ENCODE results near the gene OCIAD2.

DNA sequence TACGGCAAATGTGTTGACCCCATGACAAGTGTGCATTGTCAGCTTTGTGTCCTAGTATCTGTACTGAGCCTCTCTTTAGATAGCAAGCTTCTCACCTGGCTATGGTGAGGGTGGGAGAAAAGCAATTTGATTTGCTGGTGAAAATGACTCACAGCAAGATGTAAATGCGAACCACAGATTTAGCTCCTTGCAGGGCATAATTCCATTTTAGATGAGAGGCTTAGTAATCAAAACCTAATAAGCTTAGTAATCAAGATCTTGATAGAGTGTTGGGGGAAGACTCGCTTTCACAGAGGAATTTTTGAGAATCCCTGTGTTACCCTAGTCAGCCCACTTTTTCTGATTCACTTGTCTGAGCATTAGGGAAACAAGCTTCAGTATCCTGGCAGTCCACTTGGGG, 7.7 kb upstream of the OCIAD2 start:
- TF ChIP-seq POLR2A (IDR thresholded peaks at IDR 0.05; ENCODE audit: low read length), result no peak
- TF ChIP-seq GATA1 (IDR thresholded peaks at IDR 0.05; ENCODE audit: low read depth, low read length), result no peak

Measured in erythroblast (primary cell).